DND-41 (cell line): ENCODE measurements around the gene SERPINB8.
A peak's percentile ranks its signal among the peaks of the same experiment; 100 is the strongest.

Experiments used
- ATAC-seq: fragments of 200-7000 bp; cut with Tn5 transposase; 3 replicates; pipeline ENCODE4 v1.9.1; 2021; ENCODE audit warnings: low read depth; ENCODE audit not compliant: insufficient read depth
- DNase-seq: peaks from one replicate; pipeline ENCODE4 v3.0.0-alpha.2; 2020
- H2AFZ ChIP-seq: 2 replicates; pipeline ENCODE4 v1.6.0; 2012; ENCODE audit warnings: low read depth, low read length
- H3K27ac ChIP-seq: 2 replicates; pipeline ENCODE4 v1.5.1; 2012; ENCODE audit warnings: low read length, inconsistent platforms
- H3K27me3 ChIP-seq: fragments of 200-600 bp; sonication (generic); 2 replicates; pipeline ENCODE4 v1.6.0; 2012; ENCODE audit warnings: low read length, mild to moderate bottlenecking, inconsistent platforms; ENCODE audit not compliant: insufficient read depth, poor library complexity
- H3K36me3 ChIP-seq: 2 replicates; pipeline ENCODE4 v1.5.1; 2012; ENCODE audit warnings: low read length, inconsistent platforms; ENCODE audit not compliant: insufficient read depth
- H3K4me1 ChIP-seq: 2 replicates; pipeline ENCODE4 v1.5.1; 2012; ENCODE audit warnings: mild to moderate bottlenecking, low read length; ENCODE audit not compliant: insufficient read depth
- H3K4me2 ChIP-seq: 2 replicates; pipeline ENCODE4 v1.6.0; 2012; ENCODE audit warnings: mild to moderate bottlenecking, moderate library complexity, low read length, inconsistent platforms; ENCODE audit not compliant: insufficient read depth
- H3K4me3 ChIP-seq, 2 experiments: fragments of 200-600 bp in 1 of 2; shearing (Covaris generic) in 1 of 2; 2 replicates each; pipeline ENCODE4 v1.5.1; 2012 to 2016; ENCODE audit warnings: inconsistent platforms in 2 of 2, low read length in 2 of 2, mild to moderate bottlenecking in 2 of 2, low read depth in 1 of 2, moderate library complexity in 1 of 2
- H3K79me2 ChIP-seq: 2 replicates; pipeline ENCODE4 v1.6.0; 2012; ENCODE audit warnings: low read length, inconsistent platforms; ENCODE audit not compliant: insufficient read depth
- H3K9ac ChIP-seq: 2 replicates; pipeline ENCODE4 v1.6.0; 2012; ENCODE audit warnings: low read depth, mild to moderate bottlenecking, inconsistent platforms, low read length, moderate library complexity
- H3K9me3 ChIP-seq: 2 replicates; pipeline ENCODE4 v1.5.1; 2012; ENCODE audit warnings: low read length, moderate library complexity, mild to moderate bottlenecking, inconsistent platforms; ENCODE audit not compliant: insufficient read depth, severe bottlenecking
- H4K20me1 ChIP-seq: 2 replicates; pipeline ENCODE4 v1.6.0; 2012; ENCODE audit warnings: low read length; ENCODE audit not compliant: insufficient read depth
- CTCF ChIP-seq: IDR thresholded peaks from 2 replicates; pipeline ENCODE4 v1.5.1; 2012; ENCODE audit warnings: borderline replicate concordance, low read length, moderate library complexity, mild to moderate bottlenecking; ENCODE audit not compliant: poor library complexity, severe bottlenecking; ENCODE audit errors: extremely low read depth
- EZH2 ChIP-seq: IDR thresholded peaks from 3 replicates; pipeline ENCODE4 v1.6.1; 2012; ENCODE audit warnings: borderline replicate concordance, low read depth, mild to moderate bottlenecking, moderate library complexity, low read length, inconsistent platforms; ENCODE audit not compliant: severe bottlenecking

Gene SERPINB8

GRCh38 chr18:64017870-64018269 lies 48.0 kb downstream of the SERPINB8 start:
- Histone ChIP-seq H3K79me2 (no peaks in the 10 kb centered on the region), H4K20me1 (no peaks in the 10 kb centered on the region), H3K27ac (no peak overlapping the region), H3K27me3 (no peaks in the 10 kb centered on the region), H3K4me2 (no peak overlapping the region), H3K4me3 (no peak overlapping the region), H3K4me1 (no peaks in the 10 kb centered on the region), H2AFZ (no peak overlapping the region), H3K36me3 (no peaks in the 10 kb centered on the region), H3K9ac (no peak overlapping the region), H3K9me3 (no peaks in the 10 kb centered on the region)
- ATAC-seq = peak; percentile 45; the same call in 1 of the 3 replicates
- no peak for DNase-seq
- TF ChIP-seq CTCF (peak; percentile 63), EZH2 (no peak)

- ATAC-seq (no peak), DNase-seq (no peak)
- Histone ChIP-seq H3K4me3 (no peak overlapping the region), H3K36me3 (no peaks in the 10 kb centered on the region), H3K27me3 (no peaks in the 10 kb centered on the region), H3K4me2 (no peak overlapping the region), H3K27ac (no peak overlapping the region), H3K4me1 (no peaks in the 10 kb centered on the region), H3K9me3 (no peaks in the 10 kb centered on the region), H4K20me1 (no peaks in the 10 kb centered on the region), H2AFZ (no peak overlapping the region), H3K9ac (no peak overlapping the region), H3K79me2 (no peaks in the 10 kb centered on the region)
- TF ChIP-seq EZH2 (no peak), CTCF (no peak)
Observed at GRCh38 chr18:64019922-64020756, 50.3 kb downstream of the SERPINB8 start.

GRCh38 chr18:64026350-64026749 lies 56.5 kb downstream of the SERPINB8 start:
- Histone ChIP-seq H3K79me2 (no peaks in the 10 kb centered on the region), H3K9ac (no peak overlapping the region), H3K36me3 (no peaks in the 10 kb centered on the region), H3K27me3 (peaks cover 9% of the 10 kb centered on the region), H2AFZ (no peak overlapping the region), H3K4me2 (no peak overlapping the region), H3K4me3 (no peak overlapping the region), H3K9me3 (no peaks in the 10 kb centered on the region), H4K20me1 (no peaks in the 10 kb centered on the region), H3K4me1 (no peaks in the 10 kb centered on the region), H3K27ac (no peak overlapping the region)
- TF ChIP-seq EZH2 (no peak), CTCF (no peak)
- DNase-seq (no peak), ATAC-seq (no peak)
